ENCODE measurements around the gene SDK1.

SDK1 gene

GRCh38 chr7:4143511-4144171 is 842.6 kb downstream of the SDK1 start:
- H3K4me1 ChIP-seq: no peaks in the 10 kb centered on the region
- H3K27me3 ChIP-seq: no peaks in the 10 kb centered on the region
- no peak overlapping the region for H3K4me3 ChIP-seq (ENCODE audit: low read depth, low read length)
- no peak for TF ChIP-seq CTCF (IDR thresholded peaks at IDR 0.05; ENCODE audit: low read depth, low read length)
- no peaks in the 10 kb centered on the region for H3K36me3 ChIP-seq
- H3K9me3 ChIP-seq: no peaks in the 10 kb centered on the region; the same call in none of the 2 replicates
- no peak for DNase-seq

GRCh38 chr7:4144172-4144701 is 843.2 kb downstream of the SDK1 start:
- H3K4me1 ChIP-seq: no peaks in the 10 kb centered on the region
- DNase-seq: no peak
- no peak overlapping the region for H3K4me3 ChIP-seq (ENCODE audit: low read depth, low read length)
- H3K9me3 ChIP-seq: no peaks in the 10 kb centered on the region; the same call in none of the 2 replicates
- H3K27me3 ChIP-seq: no peaks in the 10 kb centered on the region
- no peaks in the 10 kb centered on the region for H3K36me3 ChIP-seq
- no peak for TF ChIP-seq CTCF (IDR thresholded peaks at IDR 0.05; ENCODE audit: low read depth, low read length)

- Histone ChIP-seq H3K27me3 (no peaks in the 10 kb centered on the region), H3K9me3 (no peaks in the 10 kb centered on the region; the same call in none of the 2 replicates), H3K36me3 (no peaks in the 10 kb centered on the region), H3K4me3 (ENCODE audit: low read depth, low read length) (no peak overlapping the region), H3K4me1 (no peaks in the 10 kb centered on the region)
- DNase-seq: peak; percentile 48
- no peak for TF ChIP-seq CTCF (IDR thresholded peaks at IDR 0.05; ENCODE audit: low read depth, low read length)
These were observed 843.9 kb downstream of the SDK1 start for GRCh38 chr7:4144811-4145510.

- H3K27me3 ChIP-seq: no peaks in the 10 kb centered on the region
- no peaks in the 10 kb centered on the region for H3K36me3 ChIP-seq
- DNase-seq: no peak
These were observed 844.5 kb downstream of the SDK1 start for GRCh38 chr7:4145576-4145975.

GRCh38 chr7:4147926-4148620 is 847.0 kb downstream of the SDK1 start:
- no peak for DNase-seq
- no peaks in the 10 kb centered on the region for H3K4me1 ChIP-seq
- H3K9me3 ChIP-seq: no peaks in the 10 kb centered on the region; the same call in none of the 2 replicates
- no peak overlapping the region for H3K4me3 ChIP-seq (ENCODE audit: low read depth, low read length)
- H3K36me3 ChIP-seq: no peaks in the 10 kb centered on the region
- no peak for TF ChIP-seq CTCF (IDR thresholded peaks at IDR 0.05; ENCODE audit: low read depth, low read length)
- no peaks in the 10 kb centered on the region for H3K27me3 ChIP-seq

More at GRCh38 chr7:4145576-4145975, 844.5 kb downstream of the SDK1 start:
- no peaks in the 10 kb centered on the region; the same call in none of the 2 replicates for H3K9me3 ChIP-seq
- no peak overlapping the region for H3K4me3 ChIP-seq (ENCODE audit: low read depth, low read length)
- H3K4me1 ChIP-seq: no peaks in the 10 kb centered on the region
- no peak for TF ChIP-seq CTCF (IDR thresholded peaks at IDR 0.05; ENCODE audit: low read depth, low read length)
